GM10266 (cell line): ENCODE results near the gene TNF.

Experiments used
- DNase-seq: peaks from one replicate; pipeline ENCODE4 v3.0.0; 2012; ENCODE audit errors: extremely low spot score
- CTCF ChIP-seq: IDR thresholded peaks from 2 replicates; pipeline ENCODE4 v1.5.1; 2012; ENCODE audit warnings: mild to moderate bottlenecking, low read depth; ENCODE audit not compliant: control insufficient read depth, insufficient read depth; ENCODE audit errors: missing control alignments

TNF gene

DNA sequence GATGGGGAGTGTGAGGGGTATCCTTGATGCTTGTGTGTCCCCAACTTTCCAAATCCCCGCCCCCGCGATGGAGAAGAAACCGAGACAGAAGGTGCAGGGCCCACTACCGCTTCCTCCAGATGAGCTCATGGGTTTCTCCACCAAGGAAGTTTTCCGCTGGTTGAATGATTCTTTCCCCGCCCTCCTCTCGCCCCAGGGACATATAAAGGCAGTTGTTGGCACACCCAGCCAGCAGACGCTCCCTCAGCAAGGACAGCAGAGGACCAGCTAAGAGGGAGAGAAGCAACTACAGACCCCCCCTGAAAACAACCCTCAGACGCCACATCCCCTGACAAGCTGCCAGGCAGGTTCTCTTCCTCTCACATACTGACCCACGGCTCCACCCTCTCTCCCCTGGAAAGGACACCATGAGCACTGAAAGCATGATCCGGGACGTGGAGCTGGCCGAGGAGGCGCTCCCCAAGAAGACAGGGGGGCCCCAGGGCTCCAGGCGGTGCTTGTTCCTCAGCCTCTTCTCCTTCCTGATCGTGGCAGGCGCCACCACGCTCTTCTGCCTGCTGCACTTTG is at the start of gene TNF:
Gene TNF, plus strand, starts transcription at position 231 of the 567 bp plus-strand sequence. Its CDS starts 177 bp downstream, at position 408.
- peak; percentile 83 for DNase-seq
- no peak for TF ChIP-seq CTCF

GRCh38 chr6:31525932-31526591 is 49.3 kb upstream of the TNF start:
- DNase-seq = no peak
- no peak for TF ChIP-seq CTCF

DNA sequence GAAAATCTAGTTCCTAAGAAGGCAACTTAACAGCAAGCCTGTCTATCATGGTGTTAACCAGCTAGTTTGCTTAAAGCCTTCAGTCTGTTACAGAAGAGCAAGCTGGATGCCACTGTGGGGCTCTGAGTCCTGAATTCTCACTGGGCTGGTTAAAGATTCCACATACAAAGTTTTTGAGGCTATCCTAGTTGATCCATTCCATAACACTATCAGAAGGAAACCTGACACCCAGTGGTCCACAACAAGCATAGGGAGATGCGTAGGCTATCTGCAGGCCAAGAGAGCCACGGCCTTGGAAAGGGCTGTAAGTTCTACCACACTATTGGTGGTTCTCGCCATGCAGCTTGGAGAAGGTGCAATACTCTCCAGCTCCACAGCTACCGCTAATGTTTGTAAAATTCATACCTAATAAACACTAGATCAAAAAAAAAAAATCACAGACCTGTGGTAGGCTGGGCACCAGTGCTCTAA is 47.0 kb upstream of the TNF start:
- TF ChIP-seq CTCF = no peak
- no peak for DNase-seq

GRCh38 chr6:31528821-31529328 is 46.5 kb upstream of the TNF start, which contains the start of gene MCCD1:
MCCD1 (plus strand) TSS chr6:31528962; CDS start chr6:31529015, 53 bp downstream.
- TF ChIP-seq CTCF = no peak

DNA sequence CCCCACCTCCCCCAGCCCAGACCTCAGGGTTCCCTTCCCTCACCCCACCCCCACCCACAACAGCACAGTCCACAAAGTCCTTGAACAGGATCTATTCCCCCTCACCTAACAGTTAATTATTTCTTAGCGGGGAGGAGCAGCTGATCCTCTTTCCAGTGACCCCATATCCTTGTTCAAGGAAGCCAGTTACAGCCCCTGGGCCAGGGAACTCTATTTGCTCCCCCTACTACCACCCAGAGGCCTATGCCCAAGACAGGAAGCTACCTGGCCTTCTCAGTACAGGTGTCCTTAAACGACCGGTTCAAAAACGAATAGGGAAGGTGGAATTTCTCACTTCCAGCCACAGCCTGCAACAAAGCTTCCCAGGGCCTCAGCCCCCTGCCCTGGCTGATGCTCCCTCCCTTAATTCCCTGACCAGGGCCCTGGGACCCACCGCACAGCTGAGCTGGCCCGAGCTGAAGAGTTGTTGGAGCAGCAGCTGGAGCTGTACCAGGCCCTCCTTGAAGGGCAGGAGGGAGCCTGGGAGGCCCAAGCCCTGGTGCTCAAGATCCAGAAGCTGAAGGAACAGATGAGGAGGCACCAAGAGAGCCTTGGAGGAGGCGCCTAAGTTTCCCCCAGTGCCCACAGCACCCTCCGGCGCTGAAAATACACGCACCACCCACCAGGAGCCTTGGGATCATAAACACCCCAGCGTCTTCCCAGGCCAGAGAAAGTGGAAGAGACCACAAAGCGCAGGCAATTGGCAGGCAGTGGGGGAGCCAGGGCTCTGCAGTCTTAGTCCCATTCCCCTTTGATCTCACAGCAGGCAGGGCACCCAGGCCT is 45.8 kb upstream of the TNF start:
- no peak for DNase-seq
- no peak for TF ChIP-seq CTCF

More at GRCh38 chr6:31528821-31529328, 46.5 kb upstream of the TNF start, which contains the start of gene MCCD1:
- no peak for DNase-seq

- no peak for TF ChIP-seq CTCF
- DNase-seq = no peak
Measured at GRCh38 chr6:31530659-31531058, 44.7 kb upstream of the TNF start.
